ENCODE measurements around the gene HYAL4.
A peak's percentile ranks its signal among the peaks of the same experiment; 100 is the strongest.

HYAL4 gene

GRCh38 chr7:123865517-123866117, 20.6 kb downstream of the HYAL4 start:
- Histone ChIP-seq H3K27ac (no peak overlapping the region), H3K9me3 (ENCODE audit: severe bottlenecking) (no peaks in the 10 kb centered on the region), H3K36me3 (no peaks in the 10 kb centered on the region), H3K4me3 (ENCODE audit: low read depth, low read length) (no peak overlapping the region), H3K27me3 (ENCODE audit: insufficient read depth, low read depth, severe bottlenecking) (no peaks in the 10 kb centered on the region)
- TF ChIP-seq CTCF (IDR thresholded peaks at IDR 0.05; ENCODE audit: low read depth, low read length): peak; percentile 49
- peak; percentile 50 for DNase-seq

- DNase-seq: no peak
- no peaks in the 10 kb centered on the region for H3K27me3 ChIP-seq (ENCODE audit: insufficient read depth, low read depth, severe bottlenecking)
- no peak for TF ChIP-seq CTCF (IDR thresholded peaks at IDR 0.05; ENCODE audit: low read depth, low read length)
- no peak overlapping the region for H3K27ac ChIP-seq
- H3K4me3 ChIP-seq (ENCODE audit: low read depth, low read length): no peak overlapping the region
- H3K9me3 ChIP-seq (ENCODE audit: severe bottlenecking): no peaks in the 10 kb centered on the region
- H3K36me3 ChIP-seq: no peaks in the 10 kb centered on the region
Measured at GRCh38 chr7:123867225-123867624, 22.3 kb downstream of the HYAL4 start.

GRCh38 chr7:123871998-123872867, 27.3 kb downstream of the HYAL4 start:
- H3K27me3 ChIP-seq (ENCODE audit: insufficient read depth, low read depth, severe bottlenecking): no peaks in the 10 kb centered on the region
- no peaks in the 10 kb centered on the region for H3K9me3 ChIP-seq (ENCODE audit: severe bottlenecking)
- peak; percentile 78 for TF ChIP-seq CTCF (IDR thresholded peaks at IDR 0.05; ENCODE audit: low read depth, low read length)
- DNase-seq: peak; percentile 67
- H3K4me3 ChIP-seq (ENCODE audit: low read depth, low read length): no peak overlapping the region
- H3K27ac ChIP-seq: no peak overlapping the region
- no peaks in the 10 kb centered on the region for H3K36me3 ChIP-seq

- no peak for TF ChIP-seq CTCF (IDR thresholded peaks at IDR 0.05; ENCODE audit: low read depth, low read length)
- Histone ChIP-seq H3K9me3 (ENCODE audit: severe bottlenecking) (no peaks in the 10 kb centered on the region), H3K36me3 (no peaks in the 10 kb centered on the region), H3K4me3 (ENCODE audit: low read depth, low read length) (no peak overlapping the region), H3K27me3 (ENCODE audit: insufficient read depth, low read depth, severe bottlenecking) (no peaks in the 10 kb centered on the region), H3K27ac (no peak overlapping the region)
- DNase-seq: no peak
Measured at GRCh38 chr7:123872908-123873307, 27.9 kb downstream of the HYAL4 start.

- Histone ChIP-seq H3K36me3 (no peaks in the 10 kb centered on the region), H3K9me3 (ENCODE audit: severe bottlenecking) (no peaks in the 10 kb centered on the region), H3K4me3 (ENCODE audit: low read depth, low read length) (no peak overlapping the region), H3K27ac (no peak overlapping the region), H3K27me3 (ENCODE audit: insufficient read depth, low read depth, severe bottlenecking) (no peaks in the 10 kb centered on the region)
- no peak for DNase-seq
- no peak for TF ChIP-seq CTCF (IDR thresholded peaks at IDR 0.05; ENCODE audit: low read depth, low read length)
Measured at GRCh38 chr7:123876557-123877256, 31.7 kb downstream of the HYAL4 start.

All from WERI-Rb-1 (cell line).